ENCODE results near the gene PANX2.
"Not testable (repeated sequence)": the region's sequence is repeated elsewhere in the genome, so short reads cannot be mapped to it uniquely, and the experiment has no call there.

Gene PANX2

DNA sequence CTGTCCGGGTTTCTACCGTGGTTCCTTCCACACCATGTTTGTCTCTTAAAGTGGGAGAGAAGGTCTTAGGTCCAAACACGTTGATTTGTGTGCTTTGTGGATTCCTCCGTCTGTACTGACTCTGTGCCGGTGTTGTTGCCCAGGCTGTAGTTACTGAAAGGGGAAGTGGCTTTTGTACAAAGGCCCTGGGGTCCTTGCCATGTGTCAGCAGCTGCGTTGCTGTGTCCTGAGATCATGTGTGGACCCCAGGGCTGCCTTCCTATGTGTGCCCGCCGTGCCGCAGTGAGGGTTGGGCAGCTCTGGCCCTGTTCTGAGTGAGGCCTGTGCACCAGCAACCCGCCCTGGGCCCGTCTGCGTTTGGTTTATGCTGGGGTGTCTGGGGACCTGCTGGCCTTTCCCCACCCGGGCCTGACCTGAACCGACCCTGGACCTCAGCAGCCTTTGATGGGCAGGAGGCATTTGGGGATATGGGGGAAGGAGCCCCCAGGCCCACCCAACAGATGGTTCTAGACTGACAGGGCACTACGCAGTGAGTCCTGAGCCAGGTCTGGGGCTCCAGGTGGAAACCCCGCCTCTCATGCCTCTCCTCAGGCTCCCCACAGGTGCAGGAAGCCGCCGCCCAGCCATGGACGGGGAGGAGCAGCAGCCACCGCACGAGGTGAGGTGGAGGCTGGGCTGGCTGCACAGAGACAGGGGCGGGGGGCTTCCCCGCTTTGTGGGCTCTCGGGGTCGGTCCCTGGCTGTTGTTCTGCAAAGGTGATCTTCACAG, 22.1 kb downstream of the PANX2 start:
- in situ Hi-C loops (cut with MboI; ENCODE audit: low pct_unique_long_range_greater_than_20kb, low sequenced_read_pairs), result no loop called here
- DNase-seq, result peak; percentile 45

DNA sequence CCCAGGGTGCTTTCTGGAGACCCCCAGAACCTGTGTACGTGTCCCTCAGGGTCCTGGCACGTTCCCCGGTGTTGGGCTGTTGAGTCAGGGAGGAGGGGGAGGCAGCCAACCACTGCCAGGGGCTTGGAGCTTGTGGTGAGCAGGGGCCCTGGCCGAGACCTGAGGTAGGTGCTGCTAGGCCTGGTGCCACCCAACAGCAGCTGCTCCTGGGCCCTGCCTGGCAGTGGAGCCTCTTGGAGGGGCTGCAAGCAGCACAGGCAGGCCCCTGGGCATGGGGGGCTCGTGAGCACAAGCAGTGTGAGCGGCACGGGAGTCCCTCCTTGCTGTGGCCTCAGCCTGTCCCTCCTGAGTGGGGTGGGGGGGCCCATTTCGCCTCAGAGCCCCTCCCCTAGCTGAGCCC, 23.1 kb downstream of the PANX2 start:
- DNase-seq, result no peak
- in situ Hi-C loops (cut with MboI; ENCODE audit: low pct_unique_long_range_greater_than_20kb, low sequenced_read_pairs), result no loop called here

DNA sequence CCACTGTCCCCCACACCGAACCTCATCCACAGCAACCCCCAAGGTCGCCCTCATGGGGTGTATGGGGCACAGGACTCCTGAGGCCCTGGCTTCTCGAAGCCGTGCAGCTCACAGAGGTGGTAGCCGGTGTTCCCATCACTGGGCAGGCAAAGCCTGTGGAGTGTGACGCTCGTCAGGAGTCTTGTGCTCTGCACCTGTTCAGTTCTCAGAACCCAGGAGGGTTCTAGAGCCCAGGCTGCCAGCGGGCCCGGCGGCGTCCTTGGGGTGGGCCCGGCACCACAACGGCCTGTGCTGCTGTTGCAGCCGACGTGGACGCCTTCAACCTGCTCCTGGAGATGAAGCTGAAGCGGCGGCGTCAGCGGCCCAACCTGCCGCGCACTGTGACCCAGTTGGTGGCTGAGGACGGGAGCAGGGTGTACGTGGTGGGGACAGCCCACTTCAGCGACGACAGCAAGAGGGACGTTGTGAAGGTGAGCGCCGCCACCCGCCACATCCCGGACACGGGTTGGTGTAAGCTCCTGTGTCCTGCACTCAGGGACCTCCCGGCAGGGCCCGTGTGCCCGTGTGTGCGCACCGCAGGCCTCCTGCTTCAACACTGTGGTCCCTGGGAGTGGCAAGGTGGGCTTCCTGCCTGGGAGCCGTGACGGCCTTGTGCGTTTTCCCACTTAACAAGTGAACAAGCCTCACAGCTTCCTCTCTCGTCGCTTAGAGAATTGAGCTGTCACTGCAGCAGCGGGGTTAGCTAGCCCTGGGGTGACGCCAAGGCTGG, 23.7 kb downstream of the PANX2 start:
- in situ Hi-C loops (cut with MboI; ENCODE audit: low pct_unique_long_range_greater_than_20kb, low sequenced_read_pairs), result no loop called here

DNA sequence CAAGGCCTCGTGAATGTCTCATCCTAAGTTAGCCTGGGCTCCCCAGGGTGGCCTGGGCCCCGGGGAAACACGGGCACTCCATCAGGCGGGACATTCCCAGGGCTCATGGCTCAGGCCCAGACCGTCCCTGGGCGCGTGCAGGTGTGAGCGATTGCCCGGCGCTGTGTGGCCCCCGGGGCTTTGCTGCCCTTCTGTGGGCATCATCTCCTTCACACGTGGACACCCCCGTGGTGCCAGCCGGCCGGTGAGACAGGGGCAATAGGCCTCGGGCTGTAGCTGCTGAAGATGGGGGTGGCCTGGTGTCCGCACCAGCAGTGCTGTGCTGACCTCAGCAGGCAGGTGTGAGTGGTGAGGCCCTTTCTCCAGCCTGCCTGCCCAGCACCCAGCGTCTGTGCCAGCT, 25.7 kb downstream of the PANX2 start:
- DNase-seq, result no peak
- in situ Hi-C loops (cut with MboI; ENCODE audit: low pct_unique_long_range_greater_than_20kb, low sequenced_read_pairs), result no loop called here

More for the DNA sequence above, 23.7 kb downstream of the PANX2 start:
- no peak for DNase-seq

DNA sequence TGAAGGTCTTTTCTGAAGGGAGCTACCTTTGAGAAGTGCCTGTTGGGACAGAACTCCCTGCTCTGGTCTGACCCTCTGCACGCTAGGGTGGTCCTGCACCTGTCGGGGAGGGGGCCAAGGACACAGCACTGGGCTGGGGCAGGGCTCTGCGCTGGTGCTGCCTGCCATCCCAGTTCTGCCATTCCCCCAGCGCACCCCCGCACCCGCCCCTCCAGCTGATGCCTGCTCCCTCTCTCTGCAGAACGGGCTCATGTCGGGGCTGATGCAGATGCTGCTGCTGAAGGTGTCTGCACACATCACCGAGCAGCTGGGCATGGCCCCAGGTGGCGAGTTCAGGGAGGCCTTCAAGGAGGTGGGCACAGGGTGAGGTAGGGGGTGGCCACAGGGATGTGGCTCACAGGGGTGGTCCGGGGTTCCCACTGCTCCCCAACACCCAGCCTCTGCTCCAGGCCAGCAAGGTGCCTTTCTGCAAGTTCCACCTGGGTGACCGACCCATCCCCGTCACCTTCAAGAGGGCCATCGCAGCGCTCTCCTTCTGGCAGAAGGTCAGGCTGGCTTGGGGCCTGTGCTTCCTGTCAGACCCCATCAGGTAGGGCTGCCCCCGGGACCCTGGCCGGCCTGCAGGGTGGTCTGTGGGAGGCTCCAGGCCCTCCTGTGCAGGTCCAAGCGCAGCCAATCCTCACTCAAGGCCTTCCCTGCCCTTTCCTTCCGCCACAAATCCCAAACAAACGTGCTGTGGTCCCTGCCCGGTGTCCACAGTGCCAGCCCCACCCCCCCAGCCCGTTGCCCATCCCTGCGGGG, 26.7 kb downstream of the PANX2 start:
- no peak for DNase-seq
- in situ Hi-C loops (cut with MboI; ENCODE audit: low pct_unique_long_range_greater_than_20kb, low sequenced_read_pairs), result no loop called here

DNA sequence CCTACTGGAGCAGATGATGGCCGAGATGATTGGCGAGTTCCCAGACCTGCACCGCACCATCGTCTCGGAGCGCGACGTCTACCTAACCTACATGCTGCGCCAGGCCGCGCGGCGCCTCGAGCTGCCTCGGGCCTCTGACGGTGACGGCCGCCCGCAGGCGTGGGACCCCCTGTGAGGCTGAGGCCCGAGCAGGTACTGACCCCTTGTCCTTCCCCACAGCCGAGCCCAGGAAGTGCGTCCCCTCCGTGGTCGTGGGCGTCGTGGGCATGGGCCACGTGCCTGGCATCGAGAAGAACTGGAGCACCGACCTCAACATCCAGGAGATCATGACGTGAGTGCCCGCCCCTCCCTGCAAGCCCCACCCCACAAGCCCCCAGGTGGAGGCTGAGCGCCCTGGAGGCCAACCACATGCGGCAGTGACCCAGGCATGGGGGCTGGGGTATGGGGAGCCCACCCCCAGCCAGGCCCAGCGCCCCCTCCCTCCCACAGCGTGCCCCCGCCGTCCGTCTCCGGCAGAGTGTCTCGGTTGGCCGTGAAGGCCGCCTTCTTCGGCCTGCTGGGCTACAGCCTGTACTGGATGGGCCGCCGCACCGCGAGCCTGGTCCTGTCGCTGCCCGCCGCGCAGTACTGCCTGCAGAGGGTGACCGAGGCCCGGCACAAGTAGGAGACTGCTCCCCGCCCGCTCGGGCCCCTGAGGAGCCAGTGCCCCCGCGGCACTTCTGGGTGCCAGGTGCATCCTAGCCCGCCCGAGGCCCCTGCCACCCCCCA, 27.5 kb downstream of the PANX2 start:
- in situ Hi-C loops (cut with MboI; ENCODE audit: low pct_unique_long_range_greater_than_20kb, low sequenced_read_pairs), result no loop called here
- DNase-seq, result no peak

DNA sequence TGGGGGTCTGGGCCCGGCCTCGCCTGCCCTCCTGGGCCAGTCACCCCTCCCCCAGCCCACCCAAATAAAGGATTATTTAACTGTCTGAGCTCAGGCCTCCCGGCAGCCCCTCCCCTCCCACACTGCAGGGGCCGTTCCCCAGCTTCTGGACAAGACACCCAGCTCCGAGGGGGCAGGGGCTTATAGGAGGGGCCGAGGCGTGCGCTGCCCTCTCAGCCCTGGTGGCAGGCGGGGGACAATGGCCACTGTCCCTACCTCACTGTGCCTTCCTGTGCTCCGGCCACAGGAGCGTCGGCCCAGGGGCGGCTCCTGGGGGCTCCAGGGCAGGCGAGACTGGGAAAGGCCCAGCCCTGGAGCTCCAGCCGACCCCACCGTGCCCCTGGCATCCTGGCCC, 28.1 kb downstream of the PANX2 start:
- in situ Hi-C loops (cut with MboI; ENCODE audit: low pct_unique_long_range_greater_than_20kb, low sequenced_read_pairs), result no loop called here
- no peak for DNase-seq

DNA sequence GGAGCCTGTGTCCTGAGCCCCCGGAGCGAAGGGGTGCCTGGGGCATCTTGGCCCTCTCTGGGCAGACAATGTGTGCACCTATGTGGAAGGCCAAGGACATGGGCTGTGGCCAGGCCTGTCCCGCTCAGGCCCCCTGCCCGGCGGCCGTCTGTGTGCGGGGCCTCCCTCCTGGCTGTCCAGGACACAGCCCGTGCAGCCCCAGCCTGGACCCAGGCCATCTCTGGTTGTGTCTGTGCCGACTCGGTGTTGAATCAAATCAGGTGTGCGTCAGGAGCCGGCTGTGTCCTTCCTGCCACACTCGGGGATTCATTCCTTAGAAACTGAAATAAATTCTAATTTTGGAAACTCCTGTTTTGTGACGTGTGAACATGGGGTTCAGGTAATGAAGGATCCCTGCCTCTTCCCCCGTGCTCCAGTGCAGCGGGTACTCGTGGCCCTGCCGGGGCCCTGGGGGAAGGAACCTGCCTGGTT, 28.8 kb downstream of the PANX2 start:
- in situ Hi-C loops (cut with MboI; ENCODE audit: low pct_unique_long_range_greater_than_20kb, low sequenced_read_pairs), result no loop called here
- no peak for DNase-seq

DNA sequence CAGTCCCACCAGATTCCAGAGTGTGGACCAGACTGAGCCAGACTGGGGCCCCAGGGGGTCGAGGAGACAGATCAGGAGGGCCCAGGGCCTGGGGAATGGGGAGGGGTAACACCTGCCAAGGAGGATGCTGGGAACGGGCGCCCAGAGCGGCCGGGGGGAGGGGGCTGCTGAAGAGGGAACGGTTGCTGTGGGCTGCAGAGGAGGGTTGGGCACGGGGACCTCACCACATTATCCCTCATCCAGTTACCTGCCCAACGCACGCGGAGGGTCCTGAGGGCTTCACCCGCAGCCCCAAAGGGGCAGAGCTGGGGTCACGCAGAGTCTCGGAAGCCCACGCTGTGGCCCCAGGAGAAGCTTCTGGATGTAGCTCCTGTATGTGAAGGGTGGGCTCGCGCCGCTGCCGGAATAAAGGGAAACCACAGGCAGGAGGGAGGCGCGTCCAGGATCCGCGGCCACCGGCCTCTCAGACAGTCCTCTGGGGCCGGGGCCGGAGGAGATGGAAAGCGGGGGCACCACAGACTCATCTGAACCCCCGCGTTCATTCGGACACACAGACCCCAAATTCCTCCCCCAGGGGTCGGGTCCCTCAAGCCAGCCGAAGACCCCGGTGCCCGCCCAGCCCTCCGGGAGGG, 29.4 kb downstream of the PANX2 start:
- in situ Hi-C loops (cut with MboI; ENCODE audit: low pct_unique_long_range_greater_than_20kb, low sequenced_read_pairs), result loop anchor here (10.0 kb wide), 2 partner anchors 45 to 265 kb away; no protein-coding TSS in a partner anchor
- peak; percentile 45 for DNase-seq

DNA sequence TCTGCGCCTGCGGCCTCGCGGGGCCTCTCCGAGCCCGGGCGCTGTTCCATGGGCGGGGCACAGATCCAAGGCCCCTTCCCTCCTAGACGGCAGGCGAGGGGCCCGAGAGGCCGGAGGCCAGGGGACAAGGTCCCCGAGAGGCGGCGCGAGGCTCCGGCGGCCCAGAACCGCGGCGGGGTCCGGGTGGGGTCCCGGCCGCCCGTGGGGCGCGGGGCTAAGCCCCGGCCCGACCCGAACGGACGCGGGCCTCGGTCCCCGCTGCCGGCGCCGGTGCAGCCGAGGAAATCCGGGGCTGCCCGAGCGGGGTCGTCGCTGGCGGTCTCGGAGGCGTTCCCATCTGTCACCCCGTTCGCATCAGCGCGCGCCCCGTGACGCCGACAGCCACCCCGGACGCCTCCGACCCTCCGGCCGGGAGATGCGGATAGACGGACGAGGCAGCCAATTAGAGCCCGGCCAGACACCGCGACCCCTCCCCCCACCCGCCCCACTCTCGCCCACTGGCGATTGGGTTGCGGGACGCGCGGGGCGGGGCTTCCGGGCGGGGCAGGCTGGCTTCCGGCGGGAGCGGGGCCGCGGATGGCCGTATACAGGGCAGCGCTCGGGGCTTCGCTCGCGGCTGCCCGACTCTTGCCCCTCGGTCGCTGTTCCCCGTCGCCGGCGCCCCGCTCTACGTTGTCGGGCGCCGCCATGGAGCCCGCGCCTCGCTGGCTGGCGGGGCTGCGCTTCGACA, 30.1 kb downstream of the PANX2 start, which contains the start of gene SELENOO:
Gene SELENOO, plus strand, starts transcription at position 551 of the 730 bp plus-strand sequence. Its CDS starts 26 bp downstream, at position 577.
- DNase-seq, result peak; percentile 80
- in situ Hi-C loops (cut with MboI; ENCODE audit: low pct_unique_long_range_greater_than_20kb, low sequenced_read_pairs), result loop anchor here (10.0 kb wide), 2 partner anchors 46 to 266 kb away; no protein-coding TSS in a partner anchor

DNA sequence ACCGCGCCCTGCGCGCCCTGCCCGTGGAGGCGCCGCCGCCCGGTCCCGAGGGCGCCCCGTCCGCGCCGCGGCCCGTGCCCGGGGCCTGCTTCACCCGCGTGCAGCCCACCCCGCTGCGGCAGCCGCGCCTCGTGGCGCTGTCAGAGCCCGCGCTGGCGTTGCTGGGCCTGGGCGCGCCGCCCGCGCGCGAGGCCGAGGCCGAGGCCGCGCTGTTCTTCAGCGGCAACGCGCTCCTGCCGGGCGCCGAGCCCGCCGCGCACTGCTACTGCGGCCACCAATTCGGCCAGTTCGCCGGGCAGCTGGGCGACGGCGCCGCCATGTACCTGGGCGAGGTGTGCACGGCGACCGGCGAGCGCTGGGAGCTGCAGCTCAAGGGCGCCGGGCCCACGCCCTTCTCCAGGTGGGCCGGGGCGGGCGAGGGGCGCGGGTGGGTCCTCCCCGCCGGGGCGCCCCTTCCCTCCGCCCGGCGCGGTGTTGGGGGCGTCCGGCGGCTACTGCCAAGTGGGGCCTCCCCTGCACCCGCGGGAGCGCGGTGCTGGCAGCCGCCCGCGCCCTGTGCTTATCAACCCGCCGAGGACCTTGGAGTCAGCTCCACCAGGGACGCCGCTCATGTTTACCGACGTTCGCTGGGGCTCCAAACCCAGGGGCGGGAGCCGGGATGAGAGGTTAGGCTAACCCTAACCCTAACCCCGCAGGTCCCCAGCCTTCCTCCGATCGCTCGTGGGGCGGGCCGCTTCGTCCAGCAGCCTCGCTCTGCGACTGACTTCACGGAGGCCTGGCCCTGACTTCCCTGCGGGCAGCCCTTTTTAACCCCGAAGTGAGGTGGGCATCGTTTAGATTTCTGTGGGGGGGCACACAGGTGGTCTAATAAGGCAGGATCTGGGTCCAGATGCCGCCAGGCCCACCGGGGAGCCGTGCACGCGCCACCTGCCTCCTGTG, 30.9 kb downstream of the PANX2 start:
- DNase-seq, result no peak
- in situ Hi-C loops (cut with MboI; ENCODE audit: low pct_unique_long_range_greater_than_20kb, low sequenced_read_pairs), result loop anchor here (10.0 kb wide), 2 partner anchors 47 to 267 kb away; no protein-coding TSS in a partner anchor

DNA sequence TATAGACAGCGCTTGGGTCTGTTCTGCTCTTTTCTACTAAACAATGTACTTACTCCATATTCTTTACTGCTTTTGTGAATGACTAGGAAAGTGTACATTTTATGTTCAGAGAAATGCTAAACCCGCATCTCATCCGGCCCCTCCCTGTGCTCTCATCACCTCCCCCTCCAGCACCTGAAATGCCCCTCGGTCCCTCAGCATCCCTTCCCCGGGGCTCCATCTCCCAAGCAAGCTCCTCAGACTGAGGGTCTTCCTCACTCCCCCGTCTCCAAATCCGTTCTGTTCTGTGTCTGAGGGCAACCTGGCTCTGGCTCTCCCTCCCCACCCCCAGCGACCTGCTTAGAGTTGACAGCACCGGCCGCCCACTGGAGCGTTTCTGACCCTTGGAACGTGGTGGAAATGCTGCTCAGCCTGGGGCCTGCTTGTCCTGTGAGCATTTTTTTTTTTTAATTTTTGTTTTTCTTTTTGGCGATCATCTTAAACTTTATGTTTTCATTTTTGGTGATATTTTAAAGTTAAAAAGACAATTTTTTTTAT, 31.7 kb downstream of the PANX2 start:
- in situ Hi-C loops (cut with MboI; ENCODE audit: low pct_unique_long_range_greater_than_20kb, low sequenced_read_pairs), result loop anchor here (10.0 kb wide), 2 partner anchors 47 to 267 kb away; no protein-coding TSS in a partner anchor
- DNase-seq, result no peak

DNA sequence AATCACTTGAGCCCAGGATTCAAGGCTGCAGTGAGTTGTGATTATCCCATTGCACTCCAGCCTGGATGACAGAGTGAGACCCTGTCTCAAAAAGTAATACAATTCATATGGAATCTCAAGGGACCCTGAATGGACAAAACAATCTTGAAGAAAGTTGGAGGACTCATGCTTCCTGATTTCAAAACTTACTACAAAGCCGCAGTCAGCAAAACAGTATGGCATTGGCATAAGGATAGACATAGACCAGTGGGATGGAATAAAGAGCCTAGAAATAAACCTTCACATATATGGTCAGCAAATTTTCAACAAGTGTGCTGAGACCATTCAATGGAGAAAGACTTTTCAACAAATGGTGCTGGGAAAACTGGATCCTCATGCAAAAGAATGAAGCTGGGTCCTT, 32.8 kb downstream of the PANX2 start:
- DNase-seq, result no peak
- in situ Hi-C loops (cut with MboI; ENCODE audit: low pct_unique_long_range_greater_than_20kb, low sequenced_read_pairs), result loop anchor here (10.0 kb wide), 2 partner anchors 48 to 268 kb away; no protein-coding TSS in a partner anchor

DNA sequence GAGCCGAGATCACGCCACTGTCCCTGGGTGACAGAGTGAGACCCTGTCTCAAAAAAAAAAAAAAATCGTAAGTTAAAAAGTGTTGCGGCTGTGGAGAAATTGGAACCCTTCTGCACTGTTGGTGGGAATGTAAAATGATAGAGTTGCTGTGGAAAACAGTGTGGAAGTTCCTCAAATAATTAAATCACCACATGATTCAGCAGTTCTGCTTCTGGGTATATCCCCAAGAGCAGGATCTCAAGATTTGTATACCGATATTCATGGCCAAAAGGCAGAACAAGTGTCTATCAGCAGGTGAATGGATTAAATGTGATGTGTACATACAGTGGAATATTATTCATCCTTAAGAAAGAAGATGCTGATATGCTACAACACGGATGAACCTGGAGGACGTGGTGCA, 34.0 kb downstream of the PANX2 start:
- no peak for DNase-seq
- in situ Hi-C loops (cut with MboI; ENCODE audit: low pct_unique_long_range_greater_than_20kb, low sequenced_read_pairs), result loop anchor here (10.0 kb wide), 2 partner anchors 50 to 270 kb away; no protein-coding TSS in a partner anchor

DNA sequence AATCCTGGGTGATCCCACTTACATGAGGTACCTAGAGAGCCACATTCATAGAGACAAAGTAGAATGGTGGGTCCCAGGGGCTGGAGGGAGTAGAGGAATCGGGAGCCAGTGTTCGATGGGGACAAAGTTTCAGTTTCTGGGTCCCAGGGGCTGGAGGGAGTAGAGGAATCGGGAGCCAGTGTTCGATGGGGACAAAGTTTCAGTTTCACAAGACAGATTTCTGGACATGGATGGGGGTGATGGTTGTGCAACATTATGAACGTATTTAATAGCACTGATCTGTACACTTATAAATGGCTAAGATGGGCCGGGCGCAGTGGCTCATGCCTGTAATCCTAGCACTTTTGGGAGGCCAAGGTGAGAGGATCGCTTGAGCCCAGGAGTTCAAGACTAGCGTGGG, 34.5 kb downstream of the PANX2 start:
- in situ Hi-C loops (cut with MboI; ENCODE audit: low pct_unique_long_range_greater_than_20kb, low sequenced_read_pairs), result loop anchor here (10.0 kb wide), 2 partner anchors 50 to 270 kb away; no protein-coding TSS in a partner anchor
- not testable (repeated sequence) for DNase-seq
